CD4-positive, alpha-beta T cell treated with Interleukin-2 at 100 ng/mL for 4 hours (primary cell): ENCODE data around the gene SEMA4C.

Experiments
- DNase-seq: peaks from one replicate; pipeline ENCODE4 v3.0.0-alpha.2; 2020; ENCODE audit warnings: low spot score

The SEMA4C gene

DNA sequence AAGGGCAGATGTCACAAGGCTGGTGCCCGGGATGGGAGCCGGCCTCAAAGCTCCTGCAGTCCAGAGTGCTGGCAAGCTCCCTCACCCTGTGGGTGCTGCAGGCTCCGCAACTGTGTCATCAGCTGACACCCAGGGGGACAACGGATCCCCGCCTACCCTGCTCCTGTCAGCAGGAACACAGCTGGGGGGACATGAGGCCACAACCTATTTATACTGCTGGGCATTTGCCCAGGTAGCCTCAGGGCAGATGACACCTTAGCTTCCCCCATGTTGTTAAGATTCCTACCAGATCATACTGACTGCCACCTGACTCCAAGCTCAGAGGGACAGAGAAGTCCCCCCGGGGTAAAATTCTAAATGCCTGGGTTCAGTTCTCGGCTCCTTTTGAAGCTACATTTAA lies 27.3 kb downstream of the SEMA4C start:
- no peak for DNase-seq

- no peak for DNase-seq
Observed at GRCh38 chr2:96841701-96842495, 28.0 kb downstream of the SEMA4C start.

DNA sequence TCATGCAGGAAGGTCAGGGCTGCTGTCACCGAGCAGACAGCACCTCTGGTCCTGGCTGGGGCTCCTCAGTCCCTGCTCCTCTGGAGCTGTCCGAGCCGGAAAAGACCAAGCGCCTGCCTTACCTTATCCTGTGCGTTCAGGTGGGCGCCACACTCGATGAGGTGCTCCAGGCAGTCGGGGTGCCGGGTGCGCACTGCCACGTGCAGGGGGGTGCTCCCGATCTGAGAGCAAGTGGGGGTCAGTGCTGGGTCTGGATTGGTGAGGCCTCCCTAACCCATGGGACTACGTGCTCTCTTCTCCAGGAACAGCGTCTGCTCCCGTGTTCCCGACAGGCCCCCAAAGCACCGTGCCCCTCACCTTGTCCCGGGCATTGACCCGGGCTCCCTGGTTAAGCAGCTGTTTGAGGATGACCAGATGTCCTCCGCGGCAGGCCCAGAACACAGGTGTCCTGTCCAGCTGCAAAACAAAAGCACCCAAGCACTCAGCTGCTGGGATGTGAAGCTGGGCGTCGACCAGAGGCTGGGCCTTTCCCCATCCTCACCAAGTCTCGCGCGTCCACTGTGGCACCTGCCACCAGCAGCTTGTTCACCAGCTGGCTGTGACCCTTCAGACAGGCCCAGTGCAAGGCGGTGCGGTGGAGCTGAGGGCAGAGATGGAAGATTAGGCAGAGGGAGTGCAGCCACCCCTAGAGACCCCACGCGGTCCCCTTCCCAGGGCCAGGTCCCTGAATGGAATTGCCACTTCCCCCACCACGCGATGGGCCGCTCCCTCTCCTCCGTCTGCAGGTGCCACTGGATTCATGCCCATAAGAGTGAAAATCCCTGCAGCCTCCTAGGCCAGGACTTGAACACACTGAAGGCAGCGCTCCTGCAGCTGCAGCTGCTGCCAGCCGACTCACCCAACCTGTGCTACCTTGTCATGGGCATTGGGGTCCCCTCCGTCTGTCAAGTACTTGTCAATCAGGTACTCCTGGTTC lies 29.7 kb downstream of the SEMA4C start:
- no peak for DNase-seq

DNA sequence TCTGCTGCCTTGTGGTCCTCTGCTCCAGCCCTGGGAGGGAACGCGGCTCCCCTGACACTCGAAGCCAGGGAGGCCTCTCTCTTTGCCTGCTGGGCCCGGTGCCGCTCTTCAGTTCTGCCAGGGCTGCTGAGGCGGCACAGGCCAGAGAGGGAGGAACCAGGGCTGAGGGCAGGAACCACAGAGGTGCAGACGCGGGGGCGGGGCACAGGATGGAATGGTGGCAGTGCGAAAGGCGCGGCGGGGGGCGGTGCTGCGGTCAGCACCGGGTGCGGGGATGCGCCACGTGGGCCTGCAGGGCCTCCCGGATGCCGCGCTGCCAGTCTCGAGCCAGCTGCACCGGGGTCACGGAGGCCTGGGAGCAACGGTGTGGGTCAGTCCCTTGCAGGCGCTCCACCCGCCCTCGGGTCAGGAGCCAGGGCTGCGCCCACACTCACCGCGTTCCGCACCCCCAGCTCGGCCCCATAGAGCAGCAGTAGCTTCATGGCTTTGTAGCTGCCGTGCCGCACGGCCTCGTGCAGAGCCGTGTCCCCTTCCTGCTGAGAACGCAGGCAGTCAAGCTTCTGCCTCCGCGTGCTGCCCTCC lies 30.5 kb downstream of the SEMA4C start:
- peak; percentile 75 for DNase-seq

- no peak for DNase-seq
Observed at GRCh38 chr2:96838345-96839292, 31.3 kb downstream of the SEMA4C start.

- no peak for DNase-seq
Observed at GRCh38 chr2:96837575-96837974, 32.3 kb downstream of the SEMA4C start.

DNA sequence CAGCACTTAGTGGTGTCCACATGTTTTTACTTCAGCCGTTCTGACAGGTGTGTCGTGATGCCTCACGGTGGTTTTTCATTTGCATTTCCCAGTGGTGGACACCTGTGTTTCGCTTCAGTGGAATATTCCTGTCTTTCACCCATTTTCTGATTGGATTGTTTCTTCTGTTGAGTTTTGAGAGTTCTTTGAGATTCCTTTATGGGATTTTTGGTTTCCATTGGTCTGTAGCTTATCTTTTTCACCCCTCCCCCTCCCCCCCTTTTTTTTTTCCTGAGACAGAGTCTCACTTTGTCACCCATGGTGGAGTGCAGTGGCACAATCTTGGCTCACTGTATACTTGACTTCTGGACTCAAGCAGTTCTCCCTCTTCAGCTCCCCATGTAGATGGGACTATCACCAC lies 34.0 kb downstream of the SEMA4C start:
- no peak for DNase-seq

DNA sequence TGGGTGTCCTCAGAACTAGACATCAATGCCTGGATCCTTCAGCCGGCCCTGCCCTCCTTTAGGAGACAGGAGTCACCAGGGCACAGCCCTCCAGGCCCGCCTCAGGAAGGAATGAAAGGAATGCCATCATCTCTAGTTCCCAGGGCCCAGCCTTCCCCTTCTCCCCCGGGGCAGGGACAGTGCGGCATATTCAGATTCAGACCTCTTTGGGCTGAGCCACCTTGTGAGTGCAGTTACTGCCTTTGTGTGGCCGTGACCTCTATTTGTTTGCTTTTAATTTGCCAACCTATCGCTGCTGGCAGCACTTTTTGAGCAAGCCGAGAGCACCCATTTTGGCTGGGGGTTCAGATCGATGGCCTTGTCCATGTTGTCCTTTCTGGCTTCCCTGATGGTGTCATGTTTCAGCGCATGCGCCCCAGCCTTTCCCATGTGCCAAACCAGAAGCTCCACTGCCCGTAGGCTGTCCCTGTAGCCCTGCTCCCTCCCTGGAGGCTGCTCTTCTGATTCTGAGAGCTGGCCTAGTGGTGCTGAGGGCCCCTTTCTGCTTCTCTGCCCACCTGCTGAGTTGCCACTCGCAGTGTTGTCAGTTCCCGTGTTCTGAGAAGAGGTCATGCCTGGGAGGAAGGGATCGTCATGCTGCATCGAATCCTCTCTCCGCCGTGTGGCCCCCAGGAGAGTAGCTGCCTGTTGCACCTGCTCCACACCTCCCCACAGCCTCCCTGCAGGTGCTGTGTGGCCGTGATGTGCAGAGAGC lies 36.9 kb downstream of the SEMA4C start:
- DNase-seq = no peak

- no peak for DNase-seq
Observed at GRCh38 chr2:96832408-96832753, 37.5 kb downstream of the SEMA4C start.

- no peak for DNase-seq
Observed at GRCh38 chr2:96831679-96832078, 38.2 kb downstream of the SEMA4C start.

- no peak for DNase-seq
Observed at GRCh38 chr2:96830044-96830562, 39.8 kb downstream of the SEMA4C start.

DNA sequence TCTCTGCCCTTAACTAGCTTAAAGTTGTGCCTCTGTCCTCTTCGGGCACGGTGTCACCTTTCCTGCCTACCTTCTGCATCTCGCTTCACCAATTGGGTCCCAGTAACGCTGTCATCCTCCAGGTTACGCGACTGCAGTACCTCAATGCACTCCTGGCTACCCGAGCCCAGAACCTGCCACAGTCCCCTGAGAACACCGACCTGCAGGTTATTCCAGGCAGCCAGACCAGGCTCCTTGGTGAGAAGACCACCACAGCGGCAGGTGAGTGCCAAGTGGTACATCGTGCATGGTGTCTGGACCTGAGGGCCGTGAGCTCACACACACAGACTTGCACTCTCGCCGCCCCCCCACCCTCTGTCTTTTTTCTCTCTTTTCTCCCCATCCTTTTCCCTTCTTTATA lies 41.0 kb downstream of the SEMA4C start:
- no peak for DNase-seq

GRCh38 chr2:96828436-96828835 lies 41.4 kb downstream of the SEMA4C start:
- DNase-seq = no peak

DNA sequence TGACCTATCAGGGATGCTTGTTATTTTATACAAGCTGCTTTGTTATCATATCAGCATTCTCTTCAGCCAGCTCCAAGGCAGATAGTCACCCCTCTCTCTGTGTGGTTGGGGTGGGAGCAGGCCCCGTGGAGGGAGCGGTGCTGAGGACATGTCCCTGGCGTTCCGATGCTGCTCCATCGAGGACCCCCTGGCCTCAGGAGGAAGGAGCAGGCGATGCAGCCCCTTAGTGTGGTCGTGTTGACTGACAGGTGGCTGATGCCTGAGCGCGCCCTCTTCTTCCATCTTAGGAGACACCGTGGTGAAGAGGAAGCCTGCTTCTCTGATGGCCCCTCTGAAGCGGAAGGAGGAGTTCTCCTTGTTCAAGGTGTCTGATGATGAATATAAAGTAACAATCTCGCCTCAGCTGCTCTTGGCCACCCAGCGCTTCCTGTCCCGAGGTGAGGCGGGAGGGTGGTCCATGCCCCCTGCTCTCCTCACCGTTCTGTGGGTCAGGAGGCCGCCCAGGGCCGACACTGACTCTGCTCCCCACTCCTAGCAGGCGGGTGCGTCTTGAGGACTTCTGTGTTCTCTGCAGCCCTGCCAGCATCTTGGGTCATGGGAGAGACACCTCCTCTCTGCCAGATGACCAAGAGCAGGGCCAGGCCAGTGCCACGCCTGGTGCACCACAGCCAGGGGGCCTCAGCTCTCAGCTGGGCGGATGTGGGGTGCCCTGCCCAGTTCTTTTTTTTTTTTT lies 43.2 kb downstream of the SEMA4C start:
- DNase-seq = no peak

- no peak for DNase-seq
Observed at GRCh38 chr2:96825057-96825456, 44.8 kb downstream of the SEMA4C start.

DNA sequence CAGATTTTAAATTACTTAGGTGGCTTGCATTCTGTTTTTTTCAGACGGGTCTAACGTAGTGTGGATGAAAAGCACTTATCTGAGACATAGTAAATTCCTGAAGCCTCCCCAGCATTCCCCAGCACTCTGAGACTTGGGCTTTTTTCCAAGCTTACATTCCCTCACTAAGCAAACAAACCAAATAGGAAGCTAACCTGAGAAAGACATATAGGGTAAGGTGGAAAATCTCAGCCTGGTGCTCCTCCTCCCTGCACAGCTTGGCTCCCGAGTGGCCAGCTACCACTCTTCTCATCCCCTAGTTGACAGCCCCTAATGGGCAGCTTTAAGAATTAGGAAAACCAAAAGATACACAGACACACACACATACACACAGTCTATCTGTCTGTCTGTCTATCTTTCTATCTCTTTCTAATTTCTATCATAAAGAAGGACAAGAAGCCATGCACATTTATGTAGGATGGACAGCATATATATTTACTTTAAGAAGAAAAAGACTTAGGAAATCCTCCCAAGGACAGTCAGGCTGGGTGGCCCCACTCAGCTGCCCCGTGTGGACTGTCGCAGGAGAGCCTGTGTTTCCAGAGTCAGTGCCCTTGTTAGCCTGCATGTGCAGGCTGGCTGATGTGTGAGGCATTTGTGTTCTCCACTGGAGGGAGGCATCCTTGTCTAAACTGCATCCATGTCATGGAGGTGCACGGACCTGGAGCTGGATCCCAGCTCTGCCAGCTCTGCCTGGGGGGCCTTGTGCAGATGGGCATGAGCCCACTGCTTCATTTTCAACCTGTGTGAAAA lies 45.6 kb downstream of the SEMA4C start:
- DNase-seq = no peak

DNA sequence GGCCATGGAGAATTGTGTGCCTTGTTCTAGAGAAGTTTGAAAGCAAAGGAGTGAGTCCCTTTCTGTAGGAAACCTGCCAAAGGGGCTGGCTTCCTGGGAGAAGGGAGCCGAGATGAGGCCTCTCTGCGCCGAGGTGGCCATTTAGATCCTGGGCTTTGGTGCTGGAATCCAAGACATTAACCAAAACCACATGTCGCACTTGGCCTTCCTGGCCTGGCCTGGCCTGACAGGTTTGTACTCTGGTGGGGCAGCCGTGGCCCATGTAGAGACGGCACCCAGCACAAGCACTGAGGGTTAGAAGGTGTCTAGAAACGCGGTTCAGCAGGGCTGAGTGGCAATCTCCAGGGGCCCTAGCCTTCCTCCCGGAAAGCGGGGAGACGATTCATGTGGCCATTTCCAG lies 46.7 kb downstream of the SEMA4C start:
- no peak for DNase-seq

DNA sequence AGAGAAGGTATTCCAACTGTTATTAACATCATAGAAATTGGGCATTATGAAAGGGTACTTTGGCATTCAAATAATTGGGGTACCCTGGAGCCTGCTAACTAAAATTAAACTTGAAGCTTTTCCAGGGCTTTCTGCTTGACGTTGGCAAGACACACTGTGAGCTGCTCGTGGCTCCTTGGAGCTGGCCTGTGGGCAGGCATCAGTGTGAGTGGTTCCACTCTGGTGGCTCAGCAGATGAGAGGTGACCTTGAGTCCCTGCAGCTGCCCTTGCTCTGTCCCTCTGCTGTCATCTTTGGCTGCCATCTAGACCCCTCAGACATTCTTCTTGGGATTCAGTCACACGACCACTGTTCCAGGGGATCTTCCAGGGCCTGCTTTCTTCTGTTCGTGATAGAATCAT lies 47.1 kb downstream of the SEMA4C start:
- DNase-seq = no peak

- no peak for DNase-seq
Observed at GRCh38 chr2:96821113-96821675, 48.7 kb downstream of the SEMA4C start.
